ENCODE results near the gene LY6G6D.

- TF ChIP-seq CTCF (IDR thresholded peaks at IDR 0.05; ENCODE audit: extremely low read depth in 1 of 2, insufficient read depth in 1 of 2, low read depth in 1 of 2, low read length in 2 of 2) (no peak), POLR2AphosphoS5 (IDR thresholded peaks at IDR 0.05; ENCODE audit: insufficient read depth, low read depth, low read length) (no peak)
Measured at GRCh38 chr6:31761343-31761742, 46.2 kb downstream of the LY6G6D start.

All from endothelial cell of umbilical vein (primary cell).